HCT116 (cell line): ENCODE data around the gene TMEM117. TPM values are rescaled to one million over a fixed set of nuclear protein-coding genes. Genes with fewer than 3 reads are reported as not detected.

Source experiments
- ATAC-seq: fragments of 200-7000 bp; cut with Tn5 transposase; 2 replicates; pipeline ENCODE4 v1.9.1; 2020; ENCODE audit warnings: mild to moderate bottlenecking, moderate library complexity
- BruUV-seq: library from RNA; stranded (reverse); fragments of 400-500 nt; replicated peaks from 2 replicates; lab custom pipeline; 2021; lab: Mats Ljungman, UMichigan
- CTCF ChIA-PET: fragments of 300-600 bp; sonication (Branson Sonifier 250); formaldehyde crosslinking; loops from one replicate; lab custom pipeline; 2021; ENCODE audit warnings: antibody characterized with exemption; lab: Charles Lee
- POLR2A ChIA-PET: fragments of 300-600, 350-600 bp; sonication (Branson Sonifier 250); formaldehyde crosslinking; loops from one replicate; lab custom pipeline; 2021; ENCODE audit warnings: antibody characterized with exemption; lab: Charles Lee
- RAD21 ChIA-PET, 2 experiments: fragments of 300-600 bp; sonication (Branson Sonifier 250); formaldehyde crosslinking; loops; one replicate each; lab custom pipeline; 2023; ENCODE audit warnings: low total read pairs in 2 of 2; ENCODE audit not compliant: uncharacterized antibody in 2 of 2, unreplicated experiment in 2 of 2, low non-redundant PET in 1 of 2; lab: Charles Lee
- DNase-seq: peaks from one replicate; pipeline ENCODE4 v3.0.0-alpha.2; 2010; ENCODE audit warnings: low read depth, low spot score
- H2AFZ ChIP-seq: fragments of 200-600 bp; shearing (Covaris generic), sonication (generic); 2 replicates; pipeline ENCODE4 v1.6.1; 2017; ENCODE audit warnings: low read depth, mixed run types, mixed read lengths, antibody characterized with exemption, low read length; ENCODE audit not compliant: poor library complexity, severe bottlenecking
- H3K27ac ChIP-seq: 2 replicates; pipeline ENCODE4 v1.5.1; 2012; ENCODE audit warnings: low read depth, low read length
- H3K27me3 ChIP-seq: fragments of 200-600 bp; sonication (generic); 2 replicates; pipeline ENCODE4 v1.6.1; 2016; ENCODE audit warnings: mixed run types, low read length, mixed read lengths; ENCODE audit not compliant: insufficient read depth
- H3K36me3 ChIP-seq, 2 experiments: fragments of 200-500 bp in 1 of 2; fragments of 200-600 bp in 1 of 2; sonication (Bioruptor generic) in 1 of 2; sonication (generic) in 1 of 2; 2 replicates each; pipeline versions ENCODE4 v1.5.1 to v1.6.1; 2014 to 2016; ENCODE audit warnings: low read length in 2 of 2, inconsistent platforms in 1 of 2, mixed read lengths in 1 of 2, mixed run types in 1 of 2; ENCODE audit not compliant: insufficient read depth in 2 of 2, control insufficient read depth in 1 of 2
- H3K4me1 ChIP-seq, 2 experiments: fragments of 200-600 bp in 1 of 2; sonication (generic) in 1 of 2; 2 replicates each; pipeline versions ENCODE4 v1.5.1 to v1.6.1; 2012 to 2017; ENCODE audit warnings: low read length in 2 of 2, inconsistent platforms in 1 of 2, mild to moderate bottlenecking in 1 of 2, mixed read lengths in 1 of 2, mixed run types in 1 of 2, moderate library complexity in 1 of 2; ENCODE audit not compliant: insufficient read depth in 2 of 2, control insufficient read depth in 1 of 2
- H3K4me2 ChIP-seq: fragments of 200-600 bp; sonication (generic); 2 replicates; pipeline ENCODE4 v1.6.1; 2017; ENCODE audit warnings: mixed run types, low read length, mixed read lengths
- H3K4me3 ChIP-seq, 2 experiments: fragments of 200-600 bp in 1 of 2; sonication (generic) in 1 of 2; replicated peaks in 1 of 2; 2 replicates each; pipeline ENCODE4 v1.5.1; 2011 to 2016; ENCODE audit warnings: low read length in 2 of 2, control low read depth in 1 of 2, low read depth in 1 of 2, mild to moderate bottlenecking in 1 of 2, mixed read lengths in 1 of 2, mixed run types in 1 of 2
- H3K79me2 ChIP-seq: fragments of 200-600 bp; sonication (generic); 2 replicates; pipeline ENCODE4 v1.6.1; 2017; ENCODE audit warnings: mild to moderate bottlenecking, mixed run types, low read length, moderate library complexity, mixed read lengths; ENCODE audit not compliant: insufficient read depth
- H3K9ac ChIP-seq: fragments of 200-600 bp; sonication (generic); 2 replicates; pipeline ENCODE4 v1.6.1; 2016; ENCODE audit warnings: low read length, mixed read lengths
- H3K9me2 ChIP-seq: fragments of 200-600 bp; sonication (generic), shearing (Covaris generic); 2 replicates; pipeline ENCODE4 v1.6.1; 2017; ENCODE audit warnings: mixed run types, mild to moderate bottlenecking, moderate library complexity; ENCODE audit not compliant: insufficient read depth
- H3K9me3 ChIP-seq, 2 experiments: fragments of 200-500 bp in 1 of 2; fragments of 200-600 bp in 1 of 2; sonication (Bioruptor generic) in 1 of 2; sonication (generic) in 1 of 2; 2 replicates each; pipeline ENCODE4 v1.6.1; 2014 to 2017; ENCODE audit warnings: low read length in 2 of 2, mixed read lengths in 2 of 2, inconsistent platforms in 1 of 2, low read depth in 1 of 2, mild to moderate bottlenecking in 1 of 2, mixed run types in 1 of 2, moderate library complexity in 1 of 2; ENCODE audit not compliant: control insufficient read depth in 1 of 2, insufficient read depth in 1 of 2
- H4K20me1 ChIP-seq: fragments of 200-600 bp; sonication (generic), shearing (Covaris generic); 2 replicates; pipeline ENCODE4 v1.6.1; 2017; ENCODE audit warnings: mixed run types, mild to moderate bottlenecking, moderate library complexity; ENCODE audit not compliant: insufficient read depth
- ATF3 ChIP-seq: IDR thresholded peaks from 2 replicates; pipeline ENCODE4 v1.6.1; 2012
- EGR1 ChIP-seq: IDR thresholded peaks from 2 replicates; pipeline ENCODE4 v1.6.1; 2012; ENCODE audit warnings: low read depth
- ELF1 ChIP-seq: IDR thresholded peaks from 2 replicates; pipeline ENCODE4 v1.6.1; 2012; ENCODE audit warnings: low read depth, borderline replicate concordance
- EZH2 ChIP-seq: fragments of 200-600 bp; sonication (generic); IDR thresholded peaks from 2 replicates; pipeline ENCODE4 v1.6.1; 2017; ENCODE audit warnings: antibody characterized with exemption, mixed run types
- EZH2phosphoT487 ChIP-seq: fragments of 200-600 bp; IDR thresholded peaks from 2 replicates; pipeline ENCODE4 v1.6.1; 2018; ENCODE audit warnings: antibody characterized with exemption, borderline replicate concordance
- JUND ChIP-seq: IDR thresholded peaks from 2 replicates; pipeline ENCODE4 v1.6.1; 2012
- POLR2AphosphoS5 ChIP-seq: IDR thresholded peaks from 2 replicates; pipeline ENCODE4 v1.6.1; 2011; ENCODE audit warnings: mild to moderate bottlenecking, low read depth, low read length, moderate library complexity
- SIN3A ChIP-seq: IDR thresholded peaks from 2 replicates; pipeline ENCODE4 v1.6.1; 2012; ENCODE audit warnings: low read depth
- SRF ChIP-seq: IDR thresholded peaks from 2 replicates; pipeline ENCODE4 v1.6.1; 2012; ENCODE audit warnings: low read depth
- TCF7L2 ChIP-seq: IDR thresholded peaks from 2 replicates; pipeline ENCODE4 v1.7.0; 2011; ENCODE audit warnings: borderline replicate concordance, inconsistent platforms; ENCODE audit not compliant: insufficient read depth, insufficient read length; ENCODE audit errors: extremely low read depth
- YY1 ChIP-seq: IDR thresholded peaks from 2 replicates; pipeline ENCODE4 v1.6.1; 2011; ENCODE audit warnings: low read length, low read depth, moderate library complexity, mild to moderate bottlenecking; ENCODE audit not compliant: insufficient replicate concordance; ENCODE audit errors: extremely low read depth
- ZBTB33 ChIP-seq: IDR thresholded peaks from 2 replicates; pipeline ENCODE4 v1.6.1; 2011; ENCODE audit warnings: mild to moderate bottlenecking, low read length, moderate library complexity; ENCODE audit not compliant: insufficient replicate concordance; ENCODE audit errors: extremely low read depth
- intact Hi-C: fragments of 100-400 bp; cut with micrococcal nuclease; formaldehyde crosslinking; loops from 2 replicates; pipeline ENCODE4 v1.10.0; 2022
- total RNA-seq: library from RNA; stranded (reverse); gene quantifications from one replicate; pipeline ENCODE4 v1.2.1, GENCODE V29; 2021; ENCODE audit not compliant: unreplicated experiment

TMEM117 gene
- total RNA-seq, 1 experiment from 2014 or later, result 3.6 TPM

DNA sequence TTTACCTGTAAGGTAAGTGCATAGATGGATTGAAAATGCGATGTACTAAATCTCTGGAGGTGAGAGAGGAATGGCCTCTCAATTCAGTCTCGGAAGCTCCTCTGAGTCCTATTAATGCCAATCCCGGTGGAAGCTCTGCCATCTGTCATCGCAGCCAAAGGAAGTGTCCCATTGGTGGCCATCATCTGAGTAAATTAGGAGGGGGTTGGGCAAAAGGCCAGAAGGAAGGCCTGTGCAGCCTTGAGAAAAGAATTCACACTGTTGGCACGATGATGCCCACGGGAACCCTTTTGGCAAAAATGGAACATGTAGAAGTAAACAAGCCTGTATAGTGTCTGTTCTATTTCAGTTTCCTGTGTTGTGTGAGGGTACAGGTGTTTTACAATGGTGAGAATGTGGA is 545.5 kb downstream of the TMEM117 start:
- ChIA-PET RAD21 (no interaction called here), CTCF (no interaction called here), POLR2A (no interaction called here)
- no peaks in the 10 kb centered on the region for H3K36me3 ChIP-seq
- H4K20me1 ChIP-seq, result no peaks in the 10 kb centered on the region
- intact Hi-C loops, result no loop called here
- H3K9me2 ChIP-seq, result no peaks in the 10 kb centered on the region
- H3K27ac ChIP-seq, result no peak overlapping the region
- no peaks in the 10 kb centered on the region for H3K27me3 ChIP-seq
- BruUV-seq, result no TSS peak
- H3K4me3 ChIP-seq, result no peak overlapping the region
- H3K9me3 ChIP-seq, result no peaks in the 10 kb centered on the region
- no peak overlapping the region for H2AFZ ChIP-seq
- H3K79me2 ChIP-seq, result no peaks in the 10 kb centered on the region
- no peaks in the 10 kb centered on the region for H3K4me1 ChIP-seq
- no peak overlapping the region for H3K4me2 ChIP-seq
- H3K9ac ChIP-seq, result no peak overlapping the region
- no peak for TF ChIP-seq YY1
- no peak for TF ChIP-seq ELF1
- TF ChIP-seq ZBTB33, result no peak
- no peak for TF ChIP-seq POLR2AphosphoS5
- TF ChIP-seq SRF, result no peak
- ATAC-seq, result no peak
- DNase-seq, result no peak

- no peaks in the 10 kb centered on the region for H3K9me3 ChIP-seq
- H3K79me2 ChIP-seq, result no peaks in the 10 kb centered on the region
- H3K4me2 ChIP-seq, result no peak overlapping the region
- H3K9ac ChIP-seq, result no peak overlapping the region
- no peaks in the 10 kb centered on the region for H3K36me3 ChIP-seq
- ChIA-PET POLR2A (no interaction called here), RAD21 (no interaction called here), CTCF (no interaction called here)
- H3K27me3 ChIP-seq, result no peaks in the 10 kb centered on the region
- intact Hi-C loops, result no loop called here
- no peak overlapping the region for H3K27ac ChIP-seq
- H3K4me1 ChIP-seq, result no peaks in the 10 kb centered on the region
- BruUV-seq, result no TSS peak
- no peaks in the 10 kb centered on the region for H4K20me1 ChIP-seq
- H3K9me2 ChIP-seq, result no peaks in the 10 kb centered on the region
- TF ChIP-seq ATF3 (no peak), TCF7L2 (no peak), EZH2phosphoT487 (no peak), SIN3A (no peak), EZH2 (no peak), POLR2AphosphoS5 (no peak), JUND (no peak), EGR1 (no peak)
- H2AFZ ChIP-seq, result no peak overlapping the region
- DNase-seq (no peak), ATAC-seq (no peak)
- no peak overlapping the region for H3K4me3 ChIP-seq
Measured at GRCh38 chr12:44384136-44384535, 548.3 kb downstream of the TMEM117 start.
